DMS79 (cell line): ENCODE results near the gene MAN2A2.

Experiments used
- DNase-seq: peaks from one replicate; lab custom pipeline; 2025; lab: John Stamatoyannopoulos, UW

The MAN2A2 gene

GRCh38 chr15:90902840-90903732 is at the start of gene MAN2A2:
Gene MAN2A2 (plus strand): TSS chr15:90903302. CDS start chr15:90904208, 906 bp downstream.
- DNase-seq: no peak

- DNase-seq: no peak
Measured at GRCh38 chr15:90855139-90855538, 48.0 kb upstream of the MAN2A2 start.

- no peak for DNase-seq
Measured at GRCh38 chr15:90857337-90857736, 45.8 kb upstream of the MAN2A2 start.

DNA sequence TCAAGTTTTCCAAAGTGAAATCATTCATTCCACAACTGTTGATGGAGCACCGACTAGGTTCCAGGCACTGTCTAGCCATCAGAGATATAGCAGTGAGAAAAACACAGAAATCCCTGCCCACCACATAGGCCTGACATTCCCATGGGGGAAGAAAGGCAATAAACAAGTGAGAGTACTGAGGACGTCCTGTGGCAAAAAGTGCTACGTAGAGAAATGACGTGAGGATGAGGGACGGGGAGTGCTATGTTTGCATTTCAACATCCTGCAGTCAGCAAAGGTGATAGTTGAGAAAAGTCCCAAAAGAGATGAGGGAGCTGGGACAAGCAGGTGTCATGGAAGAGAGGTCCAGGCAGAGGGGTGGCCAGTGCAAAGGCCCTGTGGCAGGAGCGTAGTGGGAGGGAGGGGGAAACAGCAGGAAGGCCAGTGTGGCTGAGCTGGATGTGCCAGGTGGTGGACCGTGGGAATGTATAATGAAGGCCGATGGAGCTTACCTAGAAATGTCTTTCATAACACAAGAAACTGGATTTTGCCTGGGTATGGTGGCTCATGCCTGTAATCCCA is 45.1 kb upstream of the MAN2A2 start:
- DNase-seq: no peak

DNA sequence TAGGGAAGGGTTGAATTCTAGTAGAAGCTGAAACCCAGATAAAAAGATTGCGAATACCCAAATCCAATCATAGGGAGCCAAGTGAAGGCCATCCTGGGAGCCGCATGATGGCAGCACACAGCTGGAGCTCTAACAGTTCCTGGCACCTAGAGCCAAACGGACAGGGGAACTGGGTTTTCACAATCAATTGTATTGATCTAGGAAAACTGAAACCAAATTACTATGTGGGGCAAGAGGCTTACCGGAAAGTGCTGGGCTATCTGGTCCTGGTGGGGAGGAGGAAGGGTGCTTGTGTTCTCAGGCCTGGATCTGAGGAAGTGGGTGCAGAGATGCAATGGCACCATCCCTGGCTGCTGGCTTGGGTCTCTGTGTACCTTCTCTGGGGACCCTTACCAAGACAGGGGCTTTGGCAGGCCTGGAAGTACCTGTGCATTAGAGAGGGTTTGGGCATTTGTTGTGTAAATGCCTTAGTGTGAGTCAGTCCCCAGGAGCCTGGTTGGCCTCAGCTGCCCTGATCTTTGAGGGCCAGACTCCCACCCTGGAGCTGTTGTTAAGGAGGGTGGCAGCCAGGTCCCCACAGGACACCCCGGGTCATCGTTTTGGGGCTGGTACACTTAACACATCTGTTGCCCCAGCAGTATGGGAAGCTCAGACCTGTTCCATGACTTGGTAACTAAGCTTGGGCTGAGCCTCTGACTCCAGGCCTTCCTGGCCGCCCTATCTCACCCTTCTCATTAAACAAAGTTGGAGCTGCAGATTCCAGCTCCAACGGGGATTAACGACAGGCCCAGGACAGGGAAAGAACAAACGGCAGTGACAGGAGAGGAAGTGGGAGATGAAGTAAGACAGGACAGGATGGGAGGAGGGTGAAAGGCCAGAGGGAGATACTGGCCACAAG is 43.6 kb upstream of the MAN2A2 start:
- no peak for DNase-seq

GRCh38 chr15:90860450-90860849 is 42.7 kb upstream of the MAN2A2 start:
- DNase-seq: no peak

- no peak for DNase-seq
Measured at GRCh38 chr15:90860942-90861675, 42.0 kb upstream of the MAN2A2 start.

GRCh38 chr15:90862487-90862886 is 40.6 kb upstream of the MAN2A2 start:
- DNase-seq: no peak

- no peak for DNase-seq
Measured at GRCh38 chr15:90862964-90863778, 39.9 kb upstream of the MAN2A2 start.

GRCh38 chr15:90863987-90864386 is 39.1 kb upstream of the MAN2A2 start:
- DNase-seq: no peak

DNA sequence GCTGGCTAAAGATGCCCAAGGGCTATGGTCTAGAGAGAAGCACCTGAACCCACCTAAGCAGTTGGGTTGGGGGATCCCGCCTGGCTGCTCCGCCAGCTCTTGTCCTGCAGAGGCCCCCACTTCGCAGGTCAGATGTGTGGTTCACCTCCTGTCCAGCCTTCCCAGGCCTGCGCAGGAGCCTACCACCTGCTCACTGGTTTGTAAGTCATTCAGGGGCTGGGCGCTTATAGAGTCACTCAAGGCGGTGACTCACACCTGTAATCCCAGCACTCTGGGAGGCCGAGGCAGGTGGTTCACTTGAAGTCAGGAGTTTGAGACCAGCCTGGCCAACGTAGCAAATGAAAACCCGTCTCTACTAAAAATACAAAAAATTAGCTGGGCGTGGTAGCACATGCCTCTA is 38.6 kb upstream of the MAN2A2 start:
- DNase-seq: no peak

DNA sequence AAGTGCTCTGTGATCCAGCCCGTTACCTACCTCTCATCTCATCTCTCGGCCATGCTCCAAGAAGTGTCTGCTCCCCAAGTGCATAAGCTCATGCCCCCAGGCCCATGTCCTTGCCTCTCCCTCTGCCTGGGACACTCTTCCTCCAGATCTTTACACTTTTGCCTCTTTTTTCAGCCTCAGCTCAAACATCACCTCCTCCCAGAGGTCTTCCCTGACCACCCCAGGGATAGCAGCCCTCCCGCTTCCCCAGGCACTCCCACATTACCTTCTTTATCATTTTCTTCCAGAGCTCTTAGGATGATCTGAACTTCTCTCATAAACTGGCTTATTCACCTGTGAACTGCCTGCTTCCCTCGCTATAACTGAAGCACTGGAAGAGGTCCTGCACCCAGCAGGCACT is 37.4 kb upstream of the MAN2A2 start:
- no peak for DNase-seq

- DNase-seq: no peak
Measured at GRCh38 chr15:90866161-90866715, 36.9 kb upstream of the MAN2A2 start.

DNA sequence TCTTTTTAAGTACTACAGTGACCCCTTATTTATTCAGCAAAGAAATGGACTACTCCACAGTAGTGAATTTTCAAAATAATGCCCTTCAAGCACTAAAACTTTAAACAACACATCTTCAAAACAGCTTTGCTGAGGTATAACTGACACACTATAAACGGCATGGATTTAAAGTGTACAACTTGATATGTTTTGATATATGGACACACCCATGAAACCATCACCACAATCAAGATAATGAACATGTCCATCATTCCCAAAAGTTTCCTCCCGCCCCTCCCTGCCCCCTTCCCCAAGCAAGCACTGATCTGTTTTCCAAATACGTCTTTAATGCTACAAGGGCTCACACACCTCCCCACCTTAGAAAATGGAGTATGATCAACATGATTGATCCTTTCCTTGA is 36.3 kb upstream of the MAN2A2 start:
- no peak for DNase-seq

DNA sequence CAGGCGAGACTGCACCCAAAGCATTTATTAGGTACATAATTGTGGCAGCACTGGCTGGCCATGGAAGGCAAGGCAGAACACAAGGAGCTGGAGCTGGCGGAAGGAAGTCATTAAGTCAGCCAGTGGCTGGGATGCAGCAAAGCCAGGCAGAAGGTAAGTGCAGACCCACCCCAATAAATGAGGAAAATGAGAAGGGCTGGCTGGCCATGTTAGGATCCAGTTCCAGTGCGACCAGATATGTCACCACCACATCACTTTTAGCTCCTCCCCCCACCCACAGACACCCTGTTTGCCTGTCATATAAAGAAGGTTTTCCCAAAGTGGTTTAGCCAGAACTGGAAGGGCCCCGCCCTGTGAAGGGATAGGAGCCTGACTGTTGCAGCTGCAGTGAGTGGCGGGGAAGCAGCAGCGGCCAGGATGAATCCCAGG is 34.8 kb upstream of the MAN2A2 start, which contains the start of gene FURIN:
FURIN (plus strand) TSS at position 328 of the 429 bp plus-strand sequence. CDS start 7,153 bp downstream, outside the sequence.
- no peak for DNase-seq

GRCh38 chr15:90869140-90869541 is 34.0 kb upstream of the MAN2A2 start:
- no peak for DNase-seq

- no peak for DNase-seq
Measured at GRCh38 chr15:90869601-90870353, 33.3 kb upstream of the MAN2A2 start.

- DNase-seq: no peak
Measured at GRCh38 chr15:90870354-90871138, 32.6 kb upstream of the MAN2A2 start.
